Neural cell (in vitro differentiated cells): ENCODE measurements around the gene RNF169.

Experiments used
- EZH2 ChIP-seq: fragments of 200-600, 300-800 bp; shearing (Covaris generic), sonication (generic); IDR thresholded peaks from 2 replicates; pipeline ENCODE4 v1.6.1; 2014; ENCODE audit warnings: antibody characterized with exemption, low read length, borderline replicate concordance, mild to moderate bottlenecking; ENCODE audit not compliant: insufficient read depth, poor library complexity, severe bottlenecking
- RAD21 ChIP-seq: fragments of 450-650 bp; conservative IDR thresholded peaks from 2 replicates; pipeline ENCODE4 v1.6.1; 2014; ENCODE audit warnings: antibody characterized with exemption, mild to moderate bottlenecking, moderate library complexity
- TAF1 ChIP-seq: IDR thresholded peaks from 2 replicates; pipeline ENCODE4 v1.6.1; 2012; ENCODE audit warnings: low read depth
- TF ChIP-seq, protein P1 (sequence below): fragments of 450-650 bp; IDR thresholded peaks from 2 replicates; pipeline ENCODE4 v1.5.1; 2014; ENCODE audit warnings: antibody characterized with exemption, mild to moderate bottlenecking, moderate library complexity; ENCODE audit not compliant: poor library complexity, severe bottlenecking
- TF ChIP-seq, protein P2 (sequence below): IDR thresholded peaks from 2 replicates; pipeline ENCODE4 v1.6.1; 2012; ENCODE audit warnings: borderline replicate concordance

DNA sequence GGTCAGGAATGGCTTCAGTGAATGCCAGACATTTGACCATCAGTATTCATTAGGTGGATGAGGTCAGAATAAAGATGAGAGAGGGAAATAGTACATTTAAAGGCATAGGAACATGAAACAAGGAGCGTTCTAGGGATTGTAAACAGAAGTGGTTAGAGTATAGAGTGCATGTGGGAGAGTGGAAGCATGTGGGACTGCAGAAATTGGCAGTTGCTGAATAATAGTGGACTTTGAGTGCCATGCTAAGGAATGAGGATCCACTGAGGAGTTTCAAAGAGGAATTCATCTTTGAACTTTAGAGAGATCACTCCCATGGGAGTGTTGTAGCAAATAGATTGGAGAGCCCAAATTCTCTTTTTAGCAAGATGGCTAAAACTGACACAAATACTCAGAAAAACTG lies 7.9 kb downstream of the RNF169 start:
- TF ChIP-seq, protein P1, sequence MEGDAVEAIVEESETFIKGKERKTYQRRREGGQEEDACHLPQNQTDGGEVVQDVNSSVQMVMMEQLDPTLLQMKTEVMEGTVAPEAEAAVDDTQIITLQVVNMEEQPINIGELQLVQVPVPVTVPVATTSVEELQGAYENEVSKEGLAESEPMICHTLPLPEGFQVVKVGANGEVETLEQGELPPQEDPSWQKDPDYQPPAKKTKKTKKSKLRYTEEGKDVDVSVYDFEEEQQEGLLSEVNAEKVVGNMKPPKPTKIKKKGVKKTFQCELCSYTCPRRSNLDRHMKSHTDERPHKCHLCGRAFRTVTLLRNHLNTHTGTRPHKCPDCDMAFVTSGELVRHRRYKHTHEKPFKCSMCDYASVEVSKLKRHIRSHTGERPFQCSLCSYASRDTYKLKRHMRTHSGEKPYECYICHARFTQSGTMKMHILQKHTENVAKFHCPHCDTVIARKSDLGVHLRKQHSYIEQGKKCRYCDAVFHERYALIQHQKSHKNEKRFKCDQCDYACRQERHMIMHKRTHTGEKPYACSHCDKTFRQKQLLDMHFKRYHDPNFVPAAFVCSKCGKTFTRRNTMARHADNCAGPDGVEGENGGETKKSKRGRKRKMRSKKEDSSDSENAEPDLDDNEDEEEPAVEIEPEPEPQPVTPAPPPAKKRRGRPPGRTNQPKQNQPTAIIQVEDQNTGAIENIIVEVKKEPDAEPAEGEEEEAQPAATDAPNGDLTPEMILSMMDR, result no peak
- no peak for TF ChIP-seq EZH2
- TF ChIP-seq, protein P2, sequence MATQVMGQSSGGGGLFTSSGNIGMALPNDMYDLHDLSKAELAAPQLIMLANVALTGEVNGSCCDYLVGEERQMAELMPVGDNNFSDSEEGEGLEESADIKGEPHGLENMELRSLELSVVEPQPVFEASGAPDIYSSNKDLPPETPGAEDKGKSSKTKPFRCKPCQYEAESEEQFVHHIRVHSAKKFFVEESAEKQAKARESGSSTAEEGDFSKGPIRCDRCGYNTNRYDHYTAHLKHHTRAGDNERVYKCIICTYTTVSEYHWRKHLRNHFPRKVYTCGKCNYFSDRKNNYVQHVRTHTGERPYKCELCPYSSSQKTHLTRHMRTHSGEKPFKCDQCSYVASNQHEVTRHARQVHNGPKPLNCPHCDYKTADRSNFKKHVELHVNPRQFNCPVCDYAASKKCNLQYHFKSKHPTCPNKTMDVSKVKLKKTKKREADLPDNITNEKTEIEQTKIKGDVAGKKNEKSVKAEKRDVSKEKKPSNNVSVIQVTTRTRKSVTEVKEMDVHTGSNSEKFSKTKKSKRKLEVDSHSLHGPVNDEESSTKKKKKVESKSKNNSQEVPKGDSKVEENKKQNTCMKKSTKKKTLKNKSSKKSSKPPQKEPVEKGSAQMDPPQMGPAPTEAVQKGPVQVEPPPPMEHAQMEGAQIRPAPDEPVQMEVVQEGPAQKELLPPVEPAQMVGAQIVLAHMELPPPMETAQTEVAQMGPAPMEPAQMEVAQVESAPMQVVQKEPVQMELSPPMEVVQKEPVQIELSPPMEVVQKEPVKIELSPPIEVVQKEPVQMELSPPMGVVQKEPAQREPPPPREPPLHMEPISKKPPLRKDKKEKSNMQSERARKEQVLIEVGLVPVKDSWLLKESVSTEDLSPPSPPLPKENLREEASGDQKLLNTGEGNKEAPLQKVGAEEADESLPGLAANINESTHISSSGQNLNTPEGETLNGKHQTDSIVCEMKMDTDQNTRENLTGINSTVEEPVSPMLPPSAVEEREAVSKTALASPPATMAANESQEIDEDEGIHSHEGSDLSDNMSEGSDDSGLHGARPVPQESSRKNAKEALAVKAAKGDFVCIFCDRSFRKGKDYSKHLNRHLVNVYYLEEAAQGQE, result no peak
- no peak for TF ChIP-seq RAD21
- no peak for TF ChIP-seq TAF1
